Ishikawa (cell line): ENCODE measurements around the gene MRAP.

Source experiments
- CEBPB ChIP-seq: IDR thresholded peaks from 2 replicates; pipeline ENCODE4 v1.6.1; 2012
- CREB1 ChIP-seq: IDR thresholded peaks from 2 replicates; pipeline ENCODE4 v1.6.1; 2012; ENCODE audit warnings: low read depth
- EGR1 ChIP-seq: IDR thresholded peaks from 2 replicates; pipeline ENCODE4 v1.6.1; 2012
- EP300 ChIP-seq: IDR thresholded peaks from 2 replicates; pipeline ENCODE4 v1.6.1; 2012; ENCODE audit warnings: borderline replicate concordance
- FOXM1 ChIP-seq: IDR thresholded peaks from 2 replicates; pipeline ENCODE4 v1.6.1; 2012; ENCODE audit warnings: low read depth, borderline replicate concordance
- MAX ChIP-seq: IDR thresholded peaks from 2 replicates; pipeline ENCODE4 v1.6.1; 2012
- NFIC ChIP-seq: IDR thresholded peaks from 2 replicates; pipeline ENCODE4 v1.6.1; 2012
- RAD21 ChIP-seq: IDR thresholded peaks from 2 replicates; pipeline ENCODE4 v1.6.1; 2012; ENCODE audit warnings: low read depth
- TAF1 ChIP-seq: IDR thresholded peaks from 2 replicates; pipeline ENCODE4 v1.6.1; 2012; ENCODE audit warnings: low read depth, mild to moderate bottlenecking
- TCF12 ChIP-seq: IDR thresholded peaks from 2 replicates; pipeline ENCODE4 v1.6.1; 2012; ENCODE audit warnings: low read depth
- TEAD4 ChIP-seq: IDR thresholded peaks from 2 replicates; pipeline ENCODE4 v1.6.1; 2012
- USF1 ChIP-seq: IDR thresholded peaks from 2 replicates; pipeline ENCODE4 v1.6.1; 2012
- YY1 ChIP-seq: IDR thresholded peaks from 2 replicates; pipeline ENCODE4 v1.6.1; 2012; ENCODE audit warnings: low read depth
- ZBTB7A ChIP-seq: IDR thresholded peaks from 2 replicates; pipeline ENCODE4 v1.6.1; 2012; ENCODE audit warnings: low read depth
- TF ChIP-seq, protein P1 (sequence below): IDR thresholded peaks from 2 replicates; pipeline ENCODE4 v1.6.1; 2012; ENCODE audit warnings: low read depth, mild to moderate bottlenecking

The MRAP gene

DNA sequence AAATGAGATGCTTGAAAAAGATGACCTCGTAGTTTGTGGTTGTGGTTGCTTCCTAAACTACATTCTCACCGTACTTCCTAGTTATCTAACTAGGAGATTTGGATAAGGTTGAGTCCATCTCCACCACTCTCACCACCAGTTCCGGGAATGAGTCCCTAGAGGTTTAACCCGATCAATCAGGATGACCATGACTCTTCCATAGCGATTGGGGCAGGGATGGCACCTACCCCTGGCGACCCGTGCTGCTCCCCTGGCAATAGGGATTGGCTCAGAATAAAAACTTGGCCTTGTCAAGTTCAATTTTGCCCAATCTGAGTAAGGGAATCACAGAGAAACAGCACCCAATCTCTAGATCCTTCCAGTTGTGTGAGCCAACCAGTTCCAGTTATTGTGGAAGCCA lies 17.1 kb upstream of the MRAP start:
- TF ChIP-seq NFIC: no peak

DNA sequence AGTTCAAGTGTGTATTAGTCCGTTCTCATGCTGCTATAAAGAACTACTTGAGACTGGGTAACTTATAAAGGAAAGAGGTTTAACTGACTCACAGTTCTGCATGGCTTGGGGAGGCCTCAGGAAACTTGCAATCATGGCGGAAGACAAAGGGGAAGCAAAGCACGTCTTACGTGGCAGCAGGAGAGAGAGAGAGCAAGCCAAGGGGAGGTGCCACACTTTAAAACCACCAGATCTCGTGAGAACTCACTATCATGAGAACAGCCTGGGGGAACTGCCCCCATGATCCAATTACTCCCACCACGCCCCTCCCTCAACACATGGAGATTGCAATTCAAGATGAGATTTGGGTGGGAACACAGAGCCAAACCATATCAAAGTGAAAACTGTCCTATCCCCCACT lies 15.7 kb upstream of the MRAP start:
- TF ChIP-seq FOXM1 (no peak), NFIC (no peak), TAF1 (no peak), CEBPB (no peak), YY1 (no peak), MAX (no peak), USF1 (no peak), TEAD4 (no peak), TCF12 (no peak), EP300 (no peak), EGR1 (no peak), ZBTB7A (no peak), RAD21 (no peak), CREB1 (no peak)
- TF ChIP-seq, protein P1, sequence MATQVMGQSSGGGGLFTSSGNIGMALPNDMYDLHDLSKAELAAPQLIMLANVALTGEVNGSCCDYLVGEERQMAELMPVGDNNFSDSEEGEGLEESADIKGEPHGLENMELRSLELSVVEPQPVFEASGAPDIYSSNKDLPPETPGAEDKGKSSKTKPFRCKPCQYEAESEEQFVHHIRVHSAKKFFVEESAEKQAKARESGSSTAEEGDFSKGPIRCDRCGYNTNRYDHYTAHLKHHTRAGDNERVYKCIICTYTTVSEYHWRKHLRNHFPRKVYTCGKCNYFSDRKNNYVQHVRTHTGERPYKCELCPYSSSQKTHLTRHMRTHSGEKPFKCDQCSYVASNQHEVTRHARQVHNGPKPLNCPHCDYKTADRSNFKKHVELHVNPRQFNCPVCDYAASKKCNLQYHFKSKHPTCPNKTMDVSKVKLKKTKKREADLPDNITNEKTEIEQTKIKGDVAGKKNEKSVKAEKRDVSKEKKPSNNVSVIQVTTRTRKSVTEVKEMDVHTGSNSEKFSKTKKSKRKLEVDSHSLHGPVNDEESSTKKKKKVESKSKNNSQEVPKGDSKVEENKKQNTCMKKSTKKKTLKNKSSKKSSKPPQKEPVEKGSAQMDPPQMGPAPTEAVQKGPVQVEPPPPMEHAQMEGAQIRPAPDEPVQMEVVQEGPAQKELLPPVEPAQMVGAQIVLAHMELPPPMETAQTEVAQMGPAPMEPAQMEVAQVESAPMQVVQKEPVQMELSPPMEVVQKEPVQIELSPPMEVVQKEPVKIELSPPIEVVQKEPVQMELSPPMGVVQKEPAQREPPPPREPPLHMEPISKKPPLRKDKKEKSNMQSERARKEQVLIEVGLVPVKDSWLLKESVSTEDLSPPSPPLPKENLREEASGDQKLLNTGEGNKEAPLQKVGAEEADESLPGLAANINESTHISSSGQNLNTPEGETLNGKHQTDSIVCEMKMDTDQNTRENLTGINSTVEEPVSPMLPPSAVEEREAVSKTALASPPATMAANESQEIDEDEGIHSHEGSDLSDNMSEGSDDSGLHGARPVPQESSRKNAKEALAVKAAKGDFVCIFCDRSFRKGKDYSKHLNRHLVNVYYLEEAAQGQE: no peak

- TF ChIP-seq FOXM1 (no peak), USF1 (no peak), CREB1 (no peak)
Observed at GRCh38 chr21:32285476-32285875, 13.2 kb upstream of the MRAP start.

- TF ChIP-seq TAF1: no peak
- no peak for TF ChIP-seq CEBPB
Observed at GRCh38 chr21:32297449-32297848, 1.2 kb upstream of the MRAP start.

- TF ChIP-seq CREB1 (no peak), TCF12 (no peak), NFIC (no peak), YY1 (no peak), TEAD4 (no peak), EP300 (no peak), ZBTB7A (no peak), EGR1 (no peak), FOXM1 (no peak), CEBPB (no peak)
Observed at GRCh38 chr21:32298148-32298559, 501 bp upstream of the MRAP start.

DNA sequence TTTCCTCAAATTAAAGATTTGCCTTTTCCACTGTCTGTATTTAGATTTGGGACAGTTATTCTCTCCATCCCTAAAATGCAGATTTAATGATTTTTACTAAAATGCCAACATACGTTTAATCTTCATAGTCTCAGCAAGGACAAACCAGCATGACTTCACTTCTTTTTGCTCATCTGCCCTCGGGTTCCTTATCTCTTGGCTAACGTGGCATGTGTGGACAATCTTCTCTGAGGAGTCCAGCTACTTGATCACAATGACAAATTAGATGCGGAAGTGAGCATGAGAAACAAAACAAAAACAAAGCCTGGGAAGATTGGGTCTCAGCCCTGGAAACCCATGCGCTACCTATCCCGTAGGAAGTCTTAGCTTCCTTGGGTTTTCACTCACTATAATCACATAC lies 1.0 kb downstream of the MRAP start:
- TF ChIP-seq EGR1 (no peak), TEAD4 (no peak), FOXM1 (no peak), EP300 (no peak), USF1 (no peak)
- TF ChIP-seq, protein P1: no peak

GRCh38 chr21:32300117-32300681 lies 1.5 kb downstream of the MRAP start:
- TF ChIP-seq TEAD4 (no peak), FOXM1 (no peak), USF1 (no peak), CREB1 (no peak), NFIC (no peak)
- TF ChIP-seq, protein P1: no peak
